ENCODE results near the gene FKBP7.

DNA sequence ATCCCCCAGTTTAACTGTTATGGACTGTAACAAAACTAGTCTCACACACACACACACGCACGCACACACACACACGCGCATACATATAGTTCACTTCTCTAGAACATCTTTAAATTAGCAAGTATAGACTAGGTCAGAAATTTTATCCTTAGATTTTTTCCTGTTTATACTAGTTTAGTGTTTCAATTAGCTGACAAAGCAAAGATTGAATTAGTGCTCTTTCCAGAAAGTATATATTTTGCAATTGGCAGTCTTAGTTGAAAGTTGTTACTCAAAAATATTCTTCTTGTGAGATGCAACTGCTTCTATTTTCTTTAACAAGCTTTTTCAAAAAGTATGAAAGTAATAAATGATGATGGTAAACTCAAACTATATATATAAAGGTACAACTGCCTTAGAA is 24.4 kb upstream of the FKBP7 start:
- TF ChIP-seq NR3C1 (CRISPR knock-in tag; IDR thresholded peaks at IDR 0.05) (no peak), NCOR1 (IDR thresholded peaks at IDR 0.05; ENCODE audit: borderline replicate concordance, low read length) (no peak), MAF1 (CRISPR knock-in tag; IDR thresholded peaks at IDR 0.05; ENCODE audit: borderline replicate concordance) (no peak), ZNF274 (CRISPR knock-in tag; IDR thresholded peaks at IDR 0.05) (no peak), ATF7 (IDR thresholded peaks at IDR 0.05) (no peak), ATF7 (CRISPR knock-in tag; IDR thresholded peaks at IDR 0.05) (no peak), EP300 (IDR thresholded peaks at IDR 0.05; ENCODE audit: low read depth in 2 of 2, low read length in 2 of 2) (no peak), EP300 (CRISPR knock-in tag; IDR thresholded peaks at IDR 0.05; ENCODE audit: borderline replicate concordance) (no peak), POLR2AphosphoS5 (IDR thresholded peaks at IDR 0.05; ENCODE audit: low read depth, low read length) (no peak)
- TF ChIP-seq, protein P1, sequence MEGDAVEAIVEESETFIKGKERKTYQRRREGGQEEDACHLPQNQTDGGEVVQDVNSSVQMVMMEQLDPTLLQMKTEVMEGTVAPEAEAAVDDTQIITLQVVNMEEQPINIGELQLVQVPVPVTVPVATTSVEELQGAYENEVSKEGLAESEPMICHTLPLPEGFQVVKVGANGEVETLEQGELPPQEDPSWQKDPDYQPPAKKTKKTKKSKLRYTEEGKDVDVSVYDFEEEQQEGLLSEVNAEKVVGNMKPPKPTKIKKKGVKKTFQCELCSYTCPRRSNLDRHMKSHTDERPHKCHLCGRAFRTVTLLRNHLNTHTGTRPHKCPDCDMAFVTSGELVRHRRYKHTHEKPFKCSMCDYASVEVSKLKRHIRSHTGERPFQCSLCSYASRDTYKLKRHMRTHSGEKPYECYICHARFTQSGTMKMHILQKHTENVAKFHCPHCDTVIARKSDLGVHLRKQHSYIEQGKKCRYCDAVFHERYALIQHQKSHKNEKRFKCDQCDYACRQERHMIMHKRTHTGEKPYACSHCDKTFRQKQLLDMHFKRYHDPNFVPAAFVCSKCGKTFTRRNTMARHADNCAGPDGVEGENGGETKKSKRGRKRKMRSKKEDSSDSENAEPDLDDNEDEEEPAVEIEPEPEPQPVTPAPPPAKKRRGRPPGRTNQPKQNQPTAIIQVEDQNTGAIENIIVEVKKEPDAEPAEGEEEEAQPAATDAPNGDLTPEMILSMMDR (CRISPR knock-in tag; IDR thresholded peaks at IDR 0.05), result no peak
- TF ChIP-seq, protein P2, sequence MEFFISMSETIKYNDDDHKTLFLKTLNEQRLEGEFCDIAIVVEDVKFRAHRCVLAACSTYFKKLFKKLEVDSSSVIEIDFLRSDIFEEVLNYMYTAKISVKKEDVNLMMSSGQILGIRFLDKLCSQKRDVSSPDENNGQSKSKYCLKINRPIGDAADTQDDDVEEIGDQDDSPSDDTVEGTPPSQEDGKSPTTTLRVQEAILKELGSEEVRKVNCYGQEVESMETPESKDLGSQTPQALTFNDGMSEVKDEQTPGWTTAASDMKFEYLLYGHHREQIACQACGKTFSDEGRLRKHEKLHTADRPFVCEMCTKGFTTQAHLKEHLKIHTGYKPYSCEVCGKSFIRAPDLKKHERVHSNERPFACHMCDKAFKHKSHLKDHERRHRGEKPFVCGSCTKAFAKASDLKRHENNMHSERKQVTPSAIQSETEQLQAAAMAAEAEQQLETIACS (CRISPR knock-in tag; IDR thresholded peaks at IDR 0.05), result no peak
- TF ChIP-seq, protein P3, sequence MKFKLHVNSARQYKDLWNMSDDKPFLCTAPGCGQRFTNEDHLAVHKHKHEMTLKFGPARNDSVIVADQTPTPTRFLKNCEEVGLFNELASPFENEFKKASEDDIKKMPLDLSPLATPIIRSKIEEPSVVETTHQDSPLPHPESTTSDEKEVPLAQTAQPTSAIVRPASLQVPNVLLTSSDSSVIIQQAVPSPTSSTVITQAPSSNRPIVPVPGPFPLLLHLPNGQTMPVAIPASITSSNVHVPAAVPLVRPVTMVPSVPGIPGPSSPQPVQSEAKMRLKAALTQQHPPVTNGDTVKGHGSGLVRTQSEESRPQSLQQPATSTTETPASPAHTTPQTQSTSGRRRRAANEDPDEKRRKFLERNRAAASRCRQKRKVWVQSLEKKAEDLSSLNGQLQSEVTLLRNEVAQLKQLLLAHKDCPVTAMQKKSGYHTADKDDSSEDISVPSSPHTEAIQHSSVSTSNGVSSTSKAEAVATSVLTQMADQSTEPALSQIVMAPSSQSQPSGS (CRISPR knock-in tag; IDR thresholded peaks at IDR 0.05), result no peak
- TF ChIP-seq, protein P4, sequence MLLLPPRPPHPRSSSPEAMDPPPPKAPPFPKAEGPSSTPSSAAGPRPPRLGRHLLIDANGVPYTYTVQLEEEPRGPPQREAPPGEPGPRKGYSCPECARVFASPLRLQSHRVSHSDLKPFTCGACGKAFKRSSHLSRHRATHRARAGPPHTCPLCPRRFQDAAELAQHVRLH (CRISPR knock-in tag; IDR thresholded peaks at IDR 0.05; ENCODE audit: borderline replicate concordance, low read depth), result no peak
- TF ChIP-seq, protein P5, sequence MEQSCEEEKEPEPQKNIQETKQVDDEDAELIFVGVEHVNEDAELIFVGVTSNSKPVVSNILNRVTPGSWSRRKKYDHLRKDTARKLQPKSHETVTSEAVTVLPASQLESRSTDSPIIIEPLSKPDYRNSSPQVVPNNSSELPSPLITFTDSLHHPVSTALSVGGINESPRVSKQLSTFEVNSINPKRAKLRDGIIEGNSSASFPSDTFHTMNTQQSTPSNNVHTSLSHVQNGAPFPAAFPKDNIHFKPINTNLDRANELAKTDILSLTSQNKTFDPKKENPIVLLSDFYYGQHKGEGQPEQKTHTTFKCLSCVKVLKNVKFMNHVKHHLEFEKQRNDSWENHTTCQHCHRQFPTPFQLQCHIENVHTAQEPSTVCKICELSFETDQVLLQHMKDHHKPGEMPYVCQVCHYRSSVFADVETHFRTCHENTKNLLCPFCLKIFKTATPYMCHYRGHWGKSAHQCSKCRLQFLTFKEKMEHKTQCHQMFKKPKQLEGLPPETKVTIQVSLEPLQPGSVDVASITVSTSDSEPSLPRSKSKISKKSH (CRISPR knock-in tag; IDR thresholded peaks at IDR 0.05; ENCODE audit: borderline replicate concordance), result no peak
- TF ChIP-seq, protein P6, sequence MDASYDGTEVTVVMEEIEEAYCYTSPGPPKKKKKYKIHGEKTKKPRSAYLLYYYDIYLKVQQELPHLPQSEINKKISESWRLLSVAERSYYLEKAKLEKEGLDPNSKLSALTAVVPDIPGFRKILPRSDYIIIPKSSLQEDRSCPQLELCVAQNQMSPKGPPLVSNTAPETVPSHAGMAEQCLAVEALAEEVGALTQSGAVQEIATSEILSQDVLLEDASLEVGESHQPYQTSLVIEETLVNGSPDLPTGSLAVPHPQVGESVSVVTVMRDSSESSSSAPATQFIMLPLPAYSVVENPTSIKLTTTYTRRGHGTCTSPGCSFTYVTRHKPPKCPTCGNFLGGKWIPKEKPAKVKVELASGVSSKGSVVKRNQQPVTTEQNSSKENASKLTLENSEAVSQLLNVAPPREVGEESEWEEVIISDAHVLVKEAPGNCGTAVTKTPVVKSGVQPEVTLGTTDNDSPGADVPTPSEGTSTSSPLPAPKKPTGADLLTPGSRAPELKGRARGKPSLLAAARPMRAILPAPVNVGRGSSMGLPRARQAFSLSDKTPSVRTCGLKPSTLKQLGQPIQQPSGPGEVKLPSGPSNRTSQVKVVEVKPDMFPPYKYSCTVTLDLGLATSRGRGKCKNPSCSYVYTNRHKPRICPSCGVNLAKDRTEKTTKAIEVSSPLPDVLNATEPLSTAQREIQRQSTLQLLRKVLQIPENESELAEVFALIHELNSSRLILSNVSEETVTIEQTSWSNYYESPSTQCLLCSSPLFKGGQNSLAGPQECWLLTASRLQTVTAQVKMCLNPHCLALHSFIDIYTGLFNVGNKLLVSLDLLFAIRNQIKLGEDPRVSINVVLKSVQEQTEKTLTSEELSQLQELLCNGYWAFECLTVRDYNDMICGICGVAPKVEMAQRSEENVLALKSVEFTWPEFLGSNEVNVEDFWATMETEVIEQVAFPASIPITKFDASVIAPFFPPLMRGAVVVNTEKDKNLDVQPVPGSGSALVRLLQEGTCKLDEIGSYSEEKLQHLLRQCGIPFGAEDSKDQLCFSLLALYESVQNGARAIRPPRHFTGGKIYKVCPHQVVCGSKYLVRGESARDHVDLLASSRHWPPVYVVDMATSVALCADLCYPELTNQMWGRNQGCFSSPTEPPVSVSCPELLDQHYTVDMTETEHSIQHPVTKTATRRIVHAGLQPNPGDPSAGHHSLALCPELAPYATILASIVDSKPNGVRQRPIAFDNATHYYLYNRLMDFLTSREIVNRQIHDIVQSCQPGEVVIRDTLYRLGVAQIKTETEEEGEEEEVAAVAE (CRISPR knock-in tag; IDR thresholded peaks at IDR 0.05; ENCODE audit: borderline replicate concordance), result no peak
